ENCODE results near the gene EPB41L2. TPM values are rescaled to one million over a fixed set of nuclear protein-coding genes. Genes with fewer than 3 reads are reported as not detected.
"Not testable (repeated sequence)": the region's sequence is repeated elsewhere in the genome, so short reads cannot be mapped to it uniquely, and the experiment has no call there.

The EPB41L2 gene
- total RNA-seq, 1 donor from 2014 or later = 66.3 TPM

DNA sequence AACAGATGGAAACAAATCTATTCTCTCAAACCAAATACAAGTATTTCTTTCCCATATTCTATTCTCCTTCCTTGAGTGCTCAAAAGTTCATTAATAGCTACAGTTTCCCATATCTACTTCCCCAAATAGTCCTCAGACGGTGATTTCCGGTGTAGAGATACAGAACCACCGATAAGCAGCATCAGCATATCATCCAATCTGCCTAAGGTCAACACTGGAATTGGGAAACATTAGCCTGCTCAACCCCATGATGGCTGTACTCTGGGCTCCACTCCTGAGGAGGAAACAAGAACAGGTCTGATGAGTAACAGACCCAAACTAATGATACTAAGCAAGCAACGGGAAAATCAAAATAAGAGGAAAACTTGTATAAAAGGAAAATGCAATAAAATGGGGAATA, 115.6 kb downstream of the EPB41L2 start:
- no peaks in the 10 kb centered on the region for H3K9me3 Mint-ChIP-seq
- no peaks in the 10 kb centered on the region for H3K36me3 Mint-ChIP-seq
- no peak for DNase-seq (ENCODE audit: low spot score in 2 of 2, unreplicated experiment in 2 of 2)
- TF ChIP-seq, protein P1, sequence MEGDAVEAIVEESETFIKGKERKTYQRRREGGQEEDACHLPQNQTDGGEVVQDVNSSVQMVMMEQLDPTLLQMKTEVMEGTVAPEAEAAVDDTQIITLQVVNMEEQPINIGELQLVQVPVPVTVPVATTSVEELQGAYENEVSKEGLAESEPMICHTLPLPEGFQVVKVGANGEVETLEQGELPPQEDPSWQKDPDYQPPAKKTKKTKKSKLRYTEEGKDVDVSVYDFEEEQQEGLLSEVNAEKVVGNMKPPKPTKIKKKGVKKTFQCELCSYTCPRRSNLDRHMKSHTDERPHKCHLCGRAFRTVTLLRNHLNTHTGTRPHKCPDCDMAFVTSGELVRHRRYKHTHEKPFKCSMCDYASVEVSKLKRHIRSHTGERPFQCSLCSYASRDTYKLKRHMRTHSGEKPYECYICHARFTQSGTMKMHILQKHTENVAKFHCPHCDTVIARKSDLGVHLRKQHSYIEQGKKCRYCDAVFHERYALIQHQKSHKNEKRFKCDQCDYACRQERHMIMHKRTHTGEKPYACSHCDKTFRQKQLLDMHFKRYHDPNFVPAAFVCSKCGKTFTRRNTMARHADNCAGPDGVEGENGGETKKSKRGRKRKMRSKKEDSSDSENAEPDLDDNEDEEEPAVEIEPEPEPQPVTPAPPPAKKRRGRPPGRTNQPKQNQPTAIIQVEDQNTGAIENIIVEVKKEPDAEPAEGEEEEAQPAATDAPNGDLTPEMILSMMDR (IDR thresholded peaks at IDR 0.05; ENCODE audit: unreplicated experiment) = no peak
- H3K27ac Mint-ChIP-seq = no peak overlapping the region
- no peaks in the 10 kb centered on the region for H3K4me1 Mint-ChIP-seq
- no peaks in the 10 kb centered on the region for H3K27me3 Mint-ChIP-seq (ENCODE audit: low read depth)
- no peak overlapping the region for H3K4me3 Mint-ChIP-seq

DNA sequence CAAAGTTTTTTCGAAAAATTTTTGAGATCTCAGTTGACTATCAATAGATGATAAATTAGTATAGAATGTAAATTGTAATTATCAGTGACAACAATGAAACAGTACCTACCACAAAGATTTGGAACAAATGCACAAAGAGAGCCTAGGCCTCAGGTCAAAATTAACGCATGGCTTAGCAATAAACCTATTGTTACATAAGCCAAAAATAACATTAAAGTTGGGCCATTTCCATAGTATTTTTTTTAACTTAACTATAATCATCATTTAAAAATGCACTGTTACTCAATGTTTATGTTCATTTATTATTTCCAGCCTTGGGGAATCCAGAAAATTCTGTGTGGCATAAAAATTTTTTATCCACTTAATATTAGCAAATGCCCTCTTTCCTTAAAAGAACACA, 117.0 kb downstream of the EPB41L2 start:
- TF ChIP-seq, protein P1 (IDR thresholded peaks at IDR 0.05; ENCODE audit: unreplicated experiment) = no peak
- H3K36me3 Mint-ChIP-seq = no peaks in the 10 kb centered on the region
- no peak for DNase-seq (ENCODE audit: low spot score in 2 of 2, unreplicated experiment in 2 of 2)
- H3K9me3 Mint-ChIP-seq = no peaks in the 10 kb centered on the region
- no peaks in the 10 kb centered on the region for H3K4me1 Mint-ChIP-seq
- H3K4me3 Mint-ChIP-seq = no peak overlapping the region
- H3K27ac Mint-ChIP-seq = no peak overlapping the region
- no peaks in the 10 kb centered on the region for H3K27me3 Mint-ChIP-seq (ENCODE audit: low read depth)

DNA sequence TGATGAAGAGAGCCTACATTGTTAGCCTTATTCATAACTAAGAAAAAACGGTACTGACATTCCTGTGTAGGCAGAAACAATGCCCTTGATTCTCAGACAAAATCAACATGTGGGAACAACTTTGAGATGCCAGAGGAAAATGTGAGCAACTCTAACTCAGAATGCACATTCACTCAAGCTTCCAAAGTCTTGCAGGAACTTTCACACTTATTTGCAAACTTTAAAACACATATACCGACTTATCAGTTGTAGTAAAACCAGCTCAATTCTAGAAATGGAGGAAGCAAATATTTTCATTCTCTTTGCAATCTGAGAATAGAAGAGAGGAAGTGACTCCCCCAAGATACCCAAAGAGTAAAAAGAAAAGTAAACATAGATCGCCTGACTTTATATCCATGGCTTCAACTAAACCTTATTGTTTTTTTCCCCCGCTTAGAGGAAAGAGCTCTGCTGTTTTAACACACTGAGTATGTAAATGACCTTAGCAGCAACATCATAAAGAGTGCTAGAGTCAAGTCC, 117.6 kb downstream of the EPB41L2 start:
- no peaks in the 10 kb centered on the region for H3K9me3 Mint-ChIP-seq
- H3K27me3 Mint-ChIP-seq (ENCODE audit: low read depth) = no peaks in the 10 kb centered on the region
- TF ChIP-seq, protein P1 (IDR thresholded peaks at IDR 0.05; ENCODE audit: unreplicated experiment) = no peak
- no peak overlapping the region for H3K27ac Mint-ChIP-seq
- DNase-seq (ENCODE audit: low spot score in 2 of 2, unreplicated experiment in 2 of 2) = no peak
- H3K4me3 Mint-ChIP-seq = no peak overlapping the region
- H3K4me1 Mint-ChIP-seq = no peaks in the 10 kb centered on the region
- no peaks in the 10 kb centered on the region for H3K36me3 Mint-ChIP-seq

DNA sequence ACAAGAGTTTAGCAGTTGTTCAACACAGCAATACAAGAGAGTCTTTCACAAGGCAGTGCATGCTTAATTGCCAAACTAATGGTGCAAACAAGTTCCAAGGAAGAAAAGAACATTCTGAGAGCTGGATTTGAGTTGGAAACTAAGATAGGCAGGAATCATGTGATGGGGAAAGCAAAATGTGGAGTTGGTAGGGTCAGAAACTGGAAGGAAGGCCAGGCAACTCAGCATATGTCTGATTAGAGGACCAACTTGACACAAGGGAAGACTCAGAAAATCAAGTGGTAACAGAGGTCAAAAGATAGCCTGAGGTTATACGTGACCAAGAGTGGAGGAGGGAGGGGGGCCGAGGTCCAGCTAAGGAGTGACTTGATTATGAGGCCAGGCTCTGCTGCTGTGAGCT, 118.6 kb downstream of the EPB41L2 start:
- Mint-ChIP-seq H3K27me3 (ENCODE audit: low read depth) (no peaks in the 10 kb centered on the region), H3K36me3 (no peaks in the 10 kb centered on the region), H3K4me3 (no peak overlapping the region), H3K9me3 (no peaks in the 10 kb centered on the region), H3K27ac (no peak overlapping the region), H3K4me1 (no peaks in the 10 kb centered on the region)
- TF ChIP-seq, protein P1 (IDR thresholded peaks at IDR 0.05; ENCODE audit: unreplicated experiment) = no peak
- DNase-seq (ENCODE audit: low spot score in 2 of 2, unreplicated experiment in 2 of 2) = no peak

DNA sequence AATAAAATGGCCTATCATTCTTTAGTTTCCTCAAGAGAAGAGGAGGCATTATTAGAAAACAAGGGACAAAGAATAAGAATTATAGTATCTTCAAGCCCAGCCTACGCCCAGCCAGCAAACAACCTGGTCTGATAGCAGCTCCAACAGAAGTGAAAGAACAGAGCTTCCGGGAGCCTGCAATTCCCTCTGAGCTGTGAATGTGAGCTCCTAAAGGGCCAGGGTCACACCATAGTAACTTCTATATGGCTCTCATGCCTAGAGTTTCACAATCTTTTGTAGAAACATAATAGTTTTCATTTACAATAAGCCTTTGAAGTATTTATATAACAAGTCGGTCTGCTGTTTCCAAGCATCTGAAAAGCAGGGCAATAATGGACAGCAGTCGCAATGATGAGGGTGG, 119.3 kb downstream of the EPB41L2 start:
- Mint-ChIP-seq H3K4me1 (no peaks in the 10 kb centered on the region), H3K27me3 (ENCODE audit: low read depth) (no peaks in the 10 kb centered on the region), H3K27ac (no peak overlapping the region), H3K36me3 (no peaks in the 10 kb centered on the region), H3K9me3 (no peaks in the 10 kb centered on the region), H3K4me3 (no peak overlapping the region)
- DNase-seq (ENCODE audit: low spot score in 2 of 2, unreplicated experiment in 2 of 2) = no peak
- TF ChIP-seq, protein P1 (IDR thresholded peaks at IDR 0.05; ENCODE audit: unreplicated experiment) = no peak

DNA sequence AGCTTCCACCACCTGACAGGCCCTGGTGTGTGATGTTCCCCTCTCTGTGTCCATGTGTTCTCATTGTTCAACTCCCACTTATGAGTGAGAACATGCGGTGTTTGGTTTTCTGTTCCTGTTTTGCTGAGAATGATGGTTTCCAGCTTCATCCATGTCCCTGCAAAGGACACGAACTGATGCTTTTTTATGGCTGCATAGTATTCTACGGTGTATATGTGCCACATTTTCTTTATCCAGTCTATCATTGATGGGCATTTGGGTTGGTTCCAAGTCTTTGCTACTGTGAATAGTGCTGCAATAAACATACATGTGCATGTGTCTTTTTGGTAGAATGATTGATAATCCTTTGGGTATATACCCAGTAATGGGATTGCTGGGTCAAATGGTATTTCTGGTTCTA, 120.3 kb downstream of the EPB41L2 start:
- not testable (repeated sequence) for H3K4me3 Mint-ChIP-seq; H3K36me3 Mint-ChIP-seq; H3K4me1 Mint-ChIP-seq; H3K27me3 Mint-ChIP-seq (ENCODE audit: low read depth); H3K9me3 Mint-ChIP-seq; DNase-seq (ENCODE audit: low spot score in 2 of 2, unreplicated experiment in 2 of 2); H3K27ac Mint-ChIP-seq

Data from mesothelial cell of epicardium (in vitro differentiated cells).